Measurements from ENCODE around the gene SCYL3.

GRCh38 chr1:169918927-169919326 lies 25.2 kb upstream of the SCYL3 start:
- TF ChIP-seq, protein P1, sequence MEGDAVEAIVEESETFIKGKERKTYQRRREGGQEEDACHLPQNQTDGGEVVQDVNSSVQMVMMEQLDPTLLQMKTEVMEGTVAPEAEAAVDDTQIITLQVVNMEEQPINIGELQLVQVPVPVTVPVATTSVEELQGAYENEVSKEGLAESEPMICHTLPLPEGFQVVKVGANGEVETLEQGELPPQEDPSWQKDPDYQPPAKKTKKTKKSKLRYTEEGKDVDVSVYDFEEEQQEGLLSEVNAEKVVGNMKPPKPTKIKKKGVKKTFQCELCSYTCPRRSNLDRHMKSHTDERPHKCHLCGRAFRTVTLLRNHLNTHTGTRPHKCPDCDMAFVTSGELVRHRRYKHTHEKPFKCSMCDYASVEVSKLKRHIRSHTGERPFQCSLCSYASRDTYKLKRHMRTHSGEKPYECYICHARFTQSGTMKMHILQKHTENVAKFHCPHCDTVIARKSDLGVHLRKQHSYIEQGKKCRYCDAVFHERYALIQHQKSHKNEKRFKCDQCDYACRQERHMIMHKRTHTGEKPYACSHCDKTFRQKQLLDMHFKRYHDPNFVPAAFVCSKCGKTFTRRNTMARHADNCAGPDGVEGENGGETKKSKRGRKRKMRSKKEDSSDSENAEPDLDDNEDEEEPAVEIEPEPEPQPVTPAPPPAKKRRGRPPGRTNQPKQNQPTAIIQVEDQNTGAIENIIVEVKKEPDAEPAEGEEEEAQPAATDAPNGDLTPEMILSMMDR (IDR thresholded peaks at IDR 0.05) = no peak
- no peak for TF ChIP-seq POLR2A (IDR thresholded peaks at IDR 0.05)
